OCI-LY1 (cell line): ENCODE results near the gene GFER.

ENCODE experiments used
- H2AFZ ChIP-seq: fragments of 200-600 bp; sonication (generic), shearing (Covaris generic); 2 replicates; pipeline ENCODE4 v1.6.0; 2014; ENCODE audit warnings: antibody characterized with exemption, mild to moderate bottlenecking, low read length
- H3F3A ChIP-seq: fragments of 200-600 bp; sonication (generic), shearing (Covaris generic); 2 replicates; pipeline ENCODE4 v1.6.0; 2014; ENCODE audit warnings: mild to moderate bottlenecking, antibody characterized with exemption, low read length, moderate library complexity; ENCODE audit not compliant: insufficient read depth
- H3K27ac ChIP-seq: fragments of 200-600 bp; sonication (generic); 2 replicates; pipeline ENCODE4 v1.5.1; 2014; ENCODE audit warnings: low read length, mixed run types, mild to moderate bottlenecking, low read depth; ENCODE audit not compliant: poor library complexity, severe bottlenecking
- H3K27me3 ChIP-seq: fragments of 200-600 bp; sonication (generic); 2 replicates; pipeline ENCODE4 v1.6.0; 2014; ENCODE audit warnings: antibody characterized with exemption, mild to moderate bottlenecking, low read length, moderate library complexity; ENCODE audit not compliant: insufficient read depth
- H3K36me3 ChIP-seq: fragments of 200-600 bp; sonication (generic); 2 replicates; pipeline ENCODE4 v1.6.1; 2014; ENCODE audit warnings: mild to moderate bottlenecking, antibody characterized with exemption, low read length, moderate library complexity, mixed read lengths; ENCODE audit not compliant: insufficient read depth
- H3K4me1 ChIP-seq: fragments of 200-600 bp; sonication (generic); 2 replicates; pipeline ENCODE4 v1.5.1; 2014; ENCODE audit warnings: mild to moderate bottlenecking, low read length, moderate library complexity; ENCODE audit not compliant: insufficient read depth, severe bottlenecking
- H3K4me2 ChIP-seq: fragments of 200-600 bp; sonication (generic), shearing (Covaris generic); 2 replicates; pipeline ENCODE4 v1.6.1; 2014; ENCODE audit warnings: low read length
- H3K4me3 ChIP-seq: fragments of 200-600 bp; sonication (generic); 2 replicates; pipeline ENCODE4 v1.5.1; 2014; ENCODE audit warnings: low read length, low read depth, mild to moderate bottlenecking, mixed read lengths; ENCODE audit not compliant: poor library complexity, severe bottlenecking
- H3K79me2 ChIP-seq: fragments of 200-600 bp; shearing (Covaris generic); 2 replicates; pipeline ENCODE4 v1.6.1; 2016; ENCODE audit warnings: mixed run types, low read length, mixed read lengths; ENCODE audit not compliant: insufficient read depth
- H3K9ac ChIP-seq: fragments of 200-600 bp; sonication (generic), shearing (Covaris generic); 2 replicates; pipeline ENCODE4 v1.6.1; 2014; ENCODE audit warnings: mild to moderate bottlenecking, low read length, mixed read lengths
- H3K9me2 ChIP-seq: fragments of 200-600 bp; sonication (generic), shearing (Covaris generic); 2 replicates; pipeline ENCODE4 v1.6.1; 2014; ENCODE audit warnings: low read depth, mild to moderate bottlenecking, low read length, mixed read lengths
- H3K9me3 ChIP-seq: fragments of 200-600 bp; shearing (Covaris generic); 2 replicates; pipeline ENCODE4 v1.6.1; 2014; ENCODE audit warnings: low read length, mixed read lengths
- H4K20me1 ChIP-seq: fragments of 200-600 bp; sonication (generic), shearing (Covaris generic); 2 replicates; pipeline ENCODE4 v1.6.0; 2016; ENCODE audit warnings: mild to moderate bottlenecking, low read length; ENCODE audit not compliant: insufficient read depth
- EZH2 ChIP-seq: fragments of 200-600 bp; sonication (generic), shearing (Covaris generic); IDR thresholded peaks from 2 replicates; pipeline ENCODE4 v1.8.0; 2017; ENCODE audit warnings: borderline replicate concordance, mixed run types, mild to moderate bottlenecking, antibody characterized with exemption, low read length, moderate library complexity, mixed read lengths
- TF ChIP-seq, protein P1 (sequence below): fragments of 200-600 bp; sonication (generic), shearing (Covaris generic); IDR thresholded peaks from 2 replicates; pipeline ENCODE4 v1.5.1; 2017; ENCODE audit warnings: mild to moderate bottlenecking, antibody characterized with exemption, low read length, moderate library complexity, mixed read lengths

The GFER gene

DNA sequence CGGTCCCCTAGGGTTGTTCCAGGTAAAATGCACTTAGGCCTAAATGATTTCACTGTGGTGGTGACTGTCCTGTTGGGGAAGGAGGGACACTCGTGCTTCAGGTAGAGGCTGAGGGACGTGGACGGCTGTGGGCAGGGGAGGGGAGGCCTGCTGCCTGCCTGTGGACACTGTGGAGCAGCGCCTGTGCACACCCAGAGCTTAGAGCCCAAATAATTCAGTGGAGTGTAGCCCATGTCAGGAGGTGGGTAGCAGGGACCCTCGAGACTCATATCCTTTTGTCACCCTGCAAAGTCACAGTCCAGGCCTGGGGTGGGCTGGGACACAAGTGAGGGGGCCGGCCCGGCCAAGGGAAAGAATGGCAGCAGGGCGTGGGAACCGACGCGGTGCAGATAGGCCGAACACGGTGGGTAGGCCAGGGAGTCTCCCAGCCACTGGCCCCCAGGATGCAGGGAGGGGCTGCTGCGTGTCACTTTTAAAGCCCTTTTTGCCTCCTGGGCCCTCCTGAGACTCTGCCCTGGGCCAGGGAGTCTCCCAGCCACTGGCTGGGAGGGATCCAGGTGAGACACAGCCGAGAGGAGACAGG is 42.0 kb downstream of the GFER start:
- Histone ChIP-seq H3K27ac (no peak overlapping the region), H3K9me2 (no peaks in the 10 kb centered on the region), H3K27me3 (peaks cover 23% of the 10 kb centered on the region), H3F3A (no peaks in the 10 kb centered on the region), H4K20me1 (no peaks in the 10 kb centered on the region), H3K9ac (no peak overlapping the region), H3K4me3 (no peak overlapping the region), H3K36me3 (no peaks in the 10 kb centered on the region), H3K79me2 (no peaks in the 10 kb centered on the region), H2AFZ (no peak overlapping the region), H3K4me2 (no peak overlapping the region), H3K9me3 (no peaks in the 10 kb centered on the region), H3K4me1 (peaks cover 16% of the 10 kb centered on the region)
- no peak for TF ChIP-seq EZH2
- TF ChIP-seq, protein P1, sequence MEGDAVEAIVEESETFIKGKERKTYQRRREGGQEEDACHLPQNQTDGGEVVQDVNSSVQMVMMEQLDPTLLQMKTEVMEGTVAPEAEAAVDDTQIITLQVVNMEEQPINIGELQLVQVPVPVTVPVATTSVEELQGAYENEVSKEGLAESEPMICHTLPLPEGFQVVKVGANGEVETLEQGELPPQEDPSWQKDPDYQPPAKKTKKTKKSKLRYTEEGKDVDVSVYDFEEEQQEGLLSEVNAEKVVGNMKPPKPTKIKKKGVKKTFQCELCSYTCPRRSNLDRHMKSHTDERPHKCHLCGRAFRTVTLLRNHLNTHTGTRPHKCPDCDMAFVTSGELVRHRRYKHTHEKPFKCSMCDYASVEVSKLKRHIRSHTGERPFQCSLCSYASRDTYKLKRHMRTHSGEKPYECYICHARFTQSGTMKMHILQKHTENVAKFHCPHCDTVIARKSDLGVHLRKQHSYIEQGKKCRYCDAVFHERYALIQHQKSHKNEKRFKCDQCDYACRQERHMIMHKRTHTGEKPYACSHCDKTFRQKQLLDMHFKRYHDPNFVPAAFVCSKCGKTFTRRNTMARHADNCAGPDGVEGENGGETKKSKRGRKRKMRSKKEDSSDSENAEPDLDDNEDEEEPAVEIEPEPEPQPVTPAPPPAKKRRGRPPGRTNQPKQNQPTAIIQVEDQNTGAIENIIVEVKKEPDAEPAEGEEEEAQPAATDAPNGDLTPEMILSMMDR = no peak

DNA sequence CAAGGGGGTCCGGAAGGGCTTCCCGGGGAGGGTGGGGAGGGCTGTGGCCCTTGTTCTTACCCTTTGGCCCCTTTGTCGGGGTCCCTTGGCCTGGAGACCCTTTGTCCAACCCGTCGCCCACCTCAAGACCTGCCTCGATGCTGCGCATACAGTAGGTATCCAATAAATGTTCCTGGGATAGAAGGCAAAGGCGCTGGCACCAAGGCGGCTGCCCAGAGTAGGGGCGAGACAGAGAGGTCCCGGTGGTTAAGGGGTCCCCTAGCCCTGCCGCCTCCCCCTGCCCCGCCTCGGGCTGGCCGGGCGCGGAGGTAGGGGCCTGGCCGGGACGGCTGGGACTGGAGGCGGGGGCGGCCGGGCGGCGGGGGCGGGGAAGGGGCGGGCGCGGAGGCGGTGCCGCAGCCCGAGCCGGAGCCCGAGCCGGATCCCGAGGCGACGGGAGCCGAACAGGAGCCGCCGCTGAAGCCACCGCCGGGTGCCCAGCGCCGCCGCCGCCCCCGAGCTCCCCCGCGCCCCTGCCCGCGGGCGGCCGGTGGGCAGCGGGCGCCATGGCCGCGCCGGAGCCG is 42.5 kb downstream of the GFER start, which contains the start of gene NHERF2:
Gene NHERF2 (plus strand): TSS at position 442 of the 563 bp plus-strand sequence. CDS start 104 bp downstream, at position 546.
- no peak within 1 kb of the TSS for H3K9ac ChIP-seq
- peak within 1 kb of the TSS; percentile 47 for H3K4me3 ChIP-seq
- H3K9me3 ChIP-seq = no peaks in the 10 kb centered on the region
- no peaks in the 10 kb centered on the region for H4K20me1 ChIP-seq
- TF ChIP-seq, protein P1 = no peak
- TF ChIP-seq EZH2 = no peak
- peak within 1 kb of the TSS; percentile 48; the same call in 1 of the 2 replicates for H3K4me2 ChIP-seq
- H3K27ac ChIP-seq = no peak within 1 kb of the TSS
- no peaks in the 10 kb centered on the region for H3K36me3 ChIP-seq
- H3K79me2 ChIP-seq = no peaks in the 10 kb centered on the region
- no peaks in the 10 kb centered on the region for H3F3A ChIP-seq
- no peaks in the 10 kb centered on the region for H3K9me2 ChIP-seq
- peaks cover 16% of the 10 kb centered on the region for H3K4me1 ChIP-seq
- H3K27me3 ChIP-seq = peaks cover 28% of the 10 kb centered on the region
- H2AFZ ChIP-seq = no peak within 1 kb of the TSS

DNA sequence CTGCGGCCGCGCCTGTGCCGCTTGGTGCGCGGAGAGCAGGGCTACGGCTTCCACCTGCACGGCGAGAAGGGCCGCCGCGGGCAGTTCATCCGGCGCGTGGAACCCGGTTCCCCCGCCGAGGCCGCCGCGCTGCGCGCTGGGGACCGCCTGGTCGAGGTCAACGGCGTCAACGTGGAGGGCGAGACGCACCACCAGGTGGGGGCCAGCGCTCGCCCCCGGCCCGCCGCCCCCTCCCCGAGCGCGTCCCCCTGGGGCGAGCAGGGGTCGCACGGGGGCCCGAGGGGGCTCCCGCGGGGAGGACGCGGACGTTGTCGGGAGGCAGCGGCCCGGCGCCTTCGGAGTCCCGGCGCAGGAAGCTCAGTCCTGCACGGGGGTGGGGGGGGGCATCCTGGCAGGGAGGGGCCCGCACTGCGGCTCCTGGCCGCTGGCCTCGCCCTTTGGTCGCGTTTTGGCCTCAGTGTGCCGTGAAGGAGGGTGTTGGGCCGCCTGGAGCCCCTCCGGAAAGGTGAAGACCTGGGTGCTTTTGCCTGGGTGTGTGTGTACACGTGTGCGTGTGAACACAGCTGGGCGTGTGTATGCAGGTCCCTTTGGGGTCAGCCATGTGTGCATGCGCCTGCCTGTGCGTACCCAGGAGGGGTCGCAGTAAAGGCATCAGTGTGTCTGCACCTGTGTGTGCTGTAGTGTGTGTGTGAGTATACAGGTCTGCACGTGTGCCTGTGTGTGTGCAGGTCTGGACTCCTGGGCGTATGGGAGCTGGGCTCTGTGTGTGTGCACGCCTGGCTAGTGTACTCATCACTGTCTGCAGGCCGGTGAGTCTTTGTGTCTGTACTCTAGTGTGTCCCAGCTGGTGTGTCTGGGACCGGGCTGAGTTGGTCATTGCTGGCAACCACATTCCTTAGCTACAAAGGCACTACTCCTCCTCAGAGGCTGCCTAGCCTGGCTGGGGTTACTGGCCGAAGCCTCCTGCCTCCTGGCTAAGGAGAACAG is 43.3 kb downstream of the GFER start:
- Histone ChIP-seq H3K4me2 (peak overlapping the region; percentile 48; the same call in 1 of the 2 replicates), H3K27me3 (peaks cover 28% of the 10 kb centered on the region), H3K27ac (no peak overlapping the region), H4K20me1 (no peaks in the 10 kb centered on the region), H3F3A (no peaks in the 10 kb centered on the region), H3K9me2 (no peaks in the 10 kb centered on the region), H3K4me3 (peak overlapping the region; percentile 47), H2AFZ (no peak overlapping the region), H3K4me1 (peaks cover 16% of the 10 kb centered on the region), H3K9ac (no peak overlapping the region), H3K9me3 (no peaks in the 10 kb centered on the region), H3K36me3 (no peaks in the 10 kb centered on the region), H3K79me2 (no peaks in the 10 kb centered on the region)
- no peak for TF ChIP-seq EZH2
- TF ChIP-seq, protein P1 = no peak; the same call in 1 of the 2 replicates
